K562 treated with DMSO at 1 percent for 48 hours (cell line): ENCODE measurements around the gene CDHR3. TPM values are rescaled to one million over a fixed set of nuclear protein-coding genes. Genes with fewer than 3 reads are reported as not detected.

Experiments
- total RNA-seq: library from RNA; unstranded; fragments of 300-600 nt; gene quantifications from 2 replicates; pipeline ENCODE4 v1.2.3, GENCODE V29; 2022; ENCODE audit warnings: low replicate concordance; ENCODE audit errors: extremely low read depth

Gene CDHR3
- not detected in 2 replicates for total RNA-seq

GRCh38 chr7:105963038-105963667 lies at the start of gene CDHR3:
Gene CDHR3 (plus strand): TSS chr7:105963264. CDS start chr7:105963319, 55 bp downstream.

Other genes with a start within 250 kb of the CDHR3 start
- gene ATXN7L1, start 86.7 kb upstream of the CDHR3 start, total RNA-seq: not detected in 2 replicates
- not detected in 2 replicates for gene SYPL1, start 149.0 kb downstream of the CDHR3 start, total RNA-seq